Kidney capillary endothelial cell (primary cell): ENCODE results near the gene PICK1.

Experiments
- DNase-seq: peaks from one replicate; pipeline ENCODE4 v3.0.0-alpha.2; 2018; ENCODE audit warnings: low spot score

PICK1 gene

DNA sequence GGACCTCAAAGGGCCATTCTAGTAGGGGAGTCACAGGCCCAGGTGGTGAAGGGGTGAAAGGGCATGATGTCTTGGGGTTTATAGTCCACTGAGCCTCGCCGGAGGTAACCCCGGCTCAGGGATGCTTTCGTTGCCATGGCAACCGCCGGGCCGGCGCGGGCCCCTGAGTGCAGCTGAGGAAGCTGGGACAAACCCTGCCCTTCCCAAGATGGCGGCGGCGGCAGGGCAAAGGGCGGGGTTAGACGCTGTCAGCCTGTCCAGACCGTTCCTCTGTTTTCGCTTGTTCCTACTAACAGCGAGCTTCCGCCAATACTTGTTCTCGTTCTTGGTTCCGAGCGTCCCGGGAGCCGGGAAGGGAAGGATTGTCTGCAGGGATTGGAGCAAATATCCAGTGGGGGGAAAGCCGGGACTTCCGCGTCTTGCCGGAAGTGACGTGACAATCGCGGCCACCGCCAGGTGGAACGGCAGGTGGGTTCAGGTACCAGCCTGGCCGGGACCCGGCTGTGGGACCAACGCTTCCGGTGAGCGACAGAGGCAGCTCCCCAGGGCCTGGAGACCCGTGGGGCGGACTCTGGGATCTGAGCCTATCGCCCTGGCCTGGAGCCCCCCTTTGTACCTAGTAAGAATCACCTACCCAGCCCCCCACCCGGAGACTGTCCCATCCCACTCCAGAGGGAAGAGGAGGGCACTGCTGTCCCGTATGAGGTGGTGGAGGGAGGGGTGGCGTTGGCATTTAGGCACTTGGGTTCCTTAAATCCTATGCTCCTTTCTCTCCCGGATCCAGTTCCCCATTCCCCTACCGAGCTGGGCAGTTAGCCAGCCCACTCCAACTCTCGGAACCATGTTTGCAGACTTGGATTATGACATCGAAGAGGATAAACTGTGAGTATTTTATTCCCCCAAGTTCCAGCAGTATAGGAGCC is at the start of gene PICK1:
TSS of gene PICK1 (plus strand) at position 436 of the 923 bp plus-strand sequence. CDS start at position 842, 406 bp downstream.
- peak; percentile 73 for DNase-seq

DNA sequence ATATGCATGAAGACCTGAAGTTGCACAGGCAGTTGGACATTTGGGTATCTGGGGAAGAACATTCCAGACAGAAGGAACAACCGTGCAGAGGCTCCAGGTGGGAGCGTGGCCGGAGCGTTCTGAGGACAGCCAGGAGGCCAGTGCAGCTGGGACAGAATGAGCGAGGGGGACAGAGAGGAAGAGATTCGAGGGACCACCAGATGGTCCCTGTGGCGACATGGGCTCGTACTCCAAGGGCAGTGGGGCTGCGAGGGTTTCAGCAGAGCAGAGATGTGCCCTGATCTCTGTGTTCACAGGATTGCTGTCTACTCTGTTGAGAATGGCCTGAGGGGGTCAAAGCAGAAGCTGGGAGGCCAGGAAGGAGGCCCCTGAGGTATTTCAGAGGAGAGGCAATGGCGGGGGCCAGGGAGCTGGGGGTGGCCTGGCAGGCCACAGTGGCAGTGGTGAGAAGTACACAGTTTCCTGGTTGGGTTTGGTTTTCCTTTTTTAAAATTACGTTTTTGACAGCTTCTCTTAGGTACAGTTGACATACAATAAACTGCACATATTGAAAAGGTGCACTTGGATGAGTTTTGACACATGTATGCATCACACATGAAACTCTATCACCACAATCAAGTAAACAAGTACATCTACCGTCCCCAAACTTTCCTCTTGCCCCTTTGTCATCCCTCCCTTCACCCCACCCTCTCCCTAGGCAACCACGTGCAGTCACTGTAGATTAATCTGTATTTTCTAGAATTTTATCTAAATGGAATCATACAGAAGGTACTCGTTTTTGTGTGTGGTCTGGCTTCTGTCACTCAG is 48.0 kb upstream of the PICK1 start:
- no peak for DNase-seq

DNA sequence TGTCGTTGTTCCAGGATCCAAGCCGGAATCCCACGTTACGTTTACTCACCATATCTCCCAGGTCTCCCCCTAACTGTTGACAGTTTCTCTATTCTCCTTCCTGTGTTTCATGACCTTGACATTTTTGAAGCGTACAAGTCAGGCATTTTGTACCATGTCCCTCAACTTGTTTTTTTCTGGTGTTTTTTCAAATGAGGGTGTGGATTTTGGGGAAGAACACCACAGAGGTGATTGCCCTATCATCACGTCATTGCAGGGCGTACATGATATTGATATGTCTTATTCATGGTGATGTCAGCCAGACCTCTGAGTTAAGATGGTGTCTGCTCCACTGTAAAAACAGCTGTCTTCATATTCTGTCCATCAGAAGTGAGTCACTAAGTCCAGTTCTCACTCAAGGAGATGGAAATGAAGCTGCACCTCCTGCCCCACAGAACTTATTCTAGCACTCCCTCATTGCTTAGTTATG is 44.6 kb upstream of the PICK1 start:
- no peak for DNase-seq

DNA sequence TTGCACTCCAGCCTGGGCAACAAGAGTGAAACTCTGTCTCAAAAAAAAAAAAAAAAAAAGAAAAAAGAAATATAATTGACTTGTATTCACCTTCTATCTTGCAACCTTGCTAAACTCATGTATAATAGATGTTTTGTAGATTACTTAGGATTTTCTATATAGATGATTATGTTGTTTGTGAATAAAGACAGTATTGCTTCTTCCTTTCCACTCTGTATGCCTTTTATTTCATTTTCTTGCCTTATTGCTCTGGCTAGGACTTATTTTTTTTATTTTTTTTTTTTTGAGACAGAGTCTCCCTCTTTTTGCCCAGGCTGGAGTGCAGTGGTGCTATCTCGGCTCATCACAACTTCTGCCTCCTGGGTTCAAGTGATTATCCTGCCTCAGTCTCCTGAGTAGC is 43.1 kb upstream of the PICK1 start:
- DNase-seq, result no peak

DNA sequence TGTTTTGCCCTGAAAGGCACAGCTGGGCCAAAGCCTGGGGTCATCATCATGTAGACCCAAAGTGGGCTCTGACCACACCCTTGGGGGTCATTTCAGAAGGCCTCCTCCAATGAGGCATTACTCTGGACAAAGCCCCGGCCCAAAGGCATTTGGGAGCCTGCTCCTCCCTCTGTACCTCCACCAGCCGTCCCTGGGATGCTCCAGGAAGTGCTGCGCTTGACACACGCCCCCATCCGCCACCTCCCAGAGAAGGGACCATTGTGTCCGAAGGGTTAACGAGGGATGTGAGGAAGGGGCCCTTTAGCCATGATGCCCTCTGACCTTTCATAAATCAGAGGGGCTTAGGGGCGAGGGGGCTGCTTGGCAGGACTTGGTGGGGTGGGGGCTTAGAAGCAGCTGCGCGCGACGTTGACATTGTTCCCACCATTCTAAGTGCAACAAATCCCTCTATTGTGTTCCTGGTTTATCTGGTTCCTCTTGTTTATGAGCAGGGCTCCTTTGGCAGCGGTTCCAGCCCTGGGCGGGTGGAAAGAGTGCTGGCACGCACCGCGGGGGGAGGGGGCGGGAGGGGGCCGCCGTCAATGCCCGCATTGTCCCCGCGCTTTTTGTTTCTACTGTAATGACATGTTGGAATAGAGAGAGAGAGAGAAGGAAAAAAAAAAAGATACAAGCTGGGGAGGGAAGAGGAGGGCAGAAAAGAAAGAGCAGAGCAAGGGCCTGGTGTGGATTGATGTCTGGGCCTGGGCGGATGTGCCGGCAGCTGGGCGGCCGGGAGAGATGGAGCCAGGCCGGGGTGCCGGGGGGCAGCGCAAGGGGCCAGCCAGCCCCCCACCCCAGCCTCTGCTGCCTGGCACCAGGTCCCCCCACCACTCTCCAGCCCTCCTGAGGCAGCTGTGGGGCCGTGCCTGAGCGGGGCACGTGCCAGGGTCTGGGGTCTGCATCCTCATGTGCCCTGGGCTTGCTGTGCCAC is 40.7 kb upstream of the PICK1 start:
- no peak for DNase-seq

DNA sequence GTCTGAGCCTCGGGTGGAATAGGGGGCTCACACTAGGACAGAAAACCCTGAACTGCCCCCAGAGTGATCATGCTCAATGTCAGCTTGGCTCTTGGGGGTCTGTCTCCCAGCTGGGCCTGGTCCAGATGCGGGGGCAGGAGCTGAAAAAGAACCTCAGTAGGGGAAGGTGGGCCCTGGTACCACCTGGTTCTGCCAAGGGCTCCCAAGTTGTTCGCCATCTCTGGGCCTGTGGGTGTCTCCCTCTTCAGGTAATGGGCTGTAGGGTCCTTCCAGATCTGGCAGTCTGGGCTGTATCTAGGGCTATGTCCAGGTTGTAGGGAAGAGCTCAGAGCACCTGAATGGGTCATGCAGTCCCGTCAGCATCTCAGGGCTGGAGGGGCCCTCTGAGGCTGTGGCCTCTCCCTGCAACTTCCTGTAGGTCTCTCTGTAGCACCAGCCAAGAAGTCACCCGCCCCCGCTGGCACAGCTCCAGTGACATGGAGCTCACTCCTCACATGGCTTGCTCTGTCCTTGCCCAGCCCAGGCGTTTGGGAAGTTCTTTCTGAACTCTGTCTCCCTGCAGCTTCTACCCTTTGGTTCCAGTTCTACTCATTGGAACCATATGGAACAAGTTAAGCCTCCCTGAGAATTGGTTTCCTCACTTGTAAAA is 39.8 kb upstream of the PICK1 start:
- DNase-seq, result no peak

DNA sequence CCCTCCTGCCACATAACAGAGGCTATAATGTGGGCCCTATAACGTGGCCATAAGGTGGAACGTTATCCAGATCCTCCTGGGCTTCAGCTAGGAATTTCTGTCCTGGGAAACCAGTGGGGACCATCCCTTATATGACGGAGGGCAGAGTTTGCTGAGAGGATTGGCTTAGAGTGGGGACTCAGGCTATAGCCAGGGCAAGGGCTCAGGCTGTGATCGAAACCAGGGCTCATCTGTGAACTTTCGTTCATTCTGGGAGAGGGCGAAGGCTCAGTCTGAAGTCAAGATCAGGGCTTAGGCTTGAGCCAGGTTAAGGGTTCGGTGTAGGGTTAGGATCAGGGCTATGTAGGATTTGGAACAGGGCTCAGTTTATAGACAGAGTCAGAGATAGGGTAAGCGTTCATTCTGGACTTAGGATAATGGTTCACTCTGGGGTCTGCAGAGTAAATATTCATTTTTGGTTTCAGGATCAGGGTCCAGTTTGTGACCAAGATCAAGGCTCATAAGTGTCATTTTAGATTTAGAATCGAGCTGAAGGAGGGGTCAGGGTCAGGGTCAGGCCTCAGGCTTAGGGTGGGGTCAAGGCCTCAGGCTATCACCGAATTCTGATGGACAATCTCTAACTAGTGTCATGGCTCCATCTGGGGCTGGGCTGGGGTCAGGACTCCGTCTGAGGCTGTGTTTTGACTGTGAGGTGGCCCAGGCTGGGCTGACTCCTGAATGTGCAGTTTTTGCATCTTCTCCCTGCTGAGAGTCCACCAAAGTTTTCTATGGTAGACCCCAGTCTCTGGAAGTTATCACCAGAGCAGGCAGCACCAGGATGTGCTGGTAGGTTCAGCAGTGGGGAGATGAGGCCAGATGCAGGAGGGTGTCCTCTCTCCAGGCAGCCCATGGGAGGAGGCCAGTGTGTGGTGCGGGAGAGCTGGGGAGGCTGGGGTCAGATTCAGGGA is 39.0 kb upstream of the PICK1 start:
- DNase-seq, result no peak

DNA sequence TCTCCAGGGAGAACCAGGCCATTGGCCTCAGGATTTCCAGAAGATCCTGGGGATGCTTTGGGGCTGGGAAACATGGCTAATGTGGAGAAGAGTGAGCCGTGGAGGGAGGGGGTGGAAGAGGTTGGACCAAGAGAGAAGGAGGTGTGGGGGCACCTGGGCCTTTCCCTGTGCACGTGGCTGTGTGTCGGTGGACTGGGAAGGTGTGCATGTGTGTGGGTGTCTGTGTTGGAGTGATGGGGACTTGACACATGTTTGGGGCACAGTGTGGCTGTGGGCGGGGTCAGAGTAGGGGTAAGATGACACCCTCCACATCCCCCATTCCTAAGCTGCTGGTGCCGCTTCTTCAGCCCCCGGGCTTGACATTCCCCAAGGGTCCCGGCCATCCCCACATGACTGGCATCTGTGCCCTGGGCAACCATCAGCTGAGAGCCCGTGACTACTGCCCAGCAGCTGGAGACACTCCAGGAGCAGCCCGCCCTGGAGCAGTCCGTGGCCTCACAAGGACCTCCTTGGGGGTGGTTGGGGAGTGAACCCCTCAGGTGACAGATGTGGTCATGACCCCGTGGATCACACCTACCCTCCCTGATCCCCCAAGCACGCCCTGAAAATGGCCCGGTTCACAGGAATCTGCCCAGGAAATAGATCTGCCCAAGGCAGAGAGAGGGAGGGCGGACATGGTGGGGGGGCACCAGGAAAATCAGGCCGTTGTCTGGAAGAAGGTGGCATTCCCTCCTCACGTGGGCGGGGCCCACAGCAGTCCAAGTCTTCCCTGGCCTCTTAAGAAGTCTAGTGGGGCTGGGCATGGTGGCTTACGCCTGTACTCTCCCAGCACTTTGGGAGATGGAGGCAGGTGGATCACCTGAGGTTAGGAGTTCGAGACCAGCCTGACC is 38.0 kb upstream of the PICK1 start:
- no peak for DNase-seq

DNA sequence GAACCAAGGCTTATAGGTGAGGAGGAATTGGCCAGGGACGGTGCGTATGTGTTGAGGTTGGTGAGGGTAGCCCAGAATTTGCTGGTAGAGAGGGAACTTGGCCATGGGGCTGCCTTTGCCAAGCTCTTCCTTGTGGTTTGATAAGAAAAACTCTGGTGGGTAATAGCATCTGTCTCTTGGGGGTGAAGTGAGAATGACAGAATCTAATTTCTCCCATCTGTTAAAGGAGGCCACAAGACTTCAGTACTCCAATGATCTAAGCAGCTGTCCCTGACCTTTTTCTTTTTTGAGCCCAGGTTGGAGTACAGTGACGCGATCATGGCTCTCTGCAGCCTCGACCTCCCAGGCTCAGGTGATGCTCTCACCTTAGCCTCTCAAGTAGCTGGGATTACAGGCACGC is 36.0 kb upstream of the PICK1 start:
- no peak for DNase-seq

DNA sequence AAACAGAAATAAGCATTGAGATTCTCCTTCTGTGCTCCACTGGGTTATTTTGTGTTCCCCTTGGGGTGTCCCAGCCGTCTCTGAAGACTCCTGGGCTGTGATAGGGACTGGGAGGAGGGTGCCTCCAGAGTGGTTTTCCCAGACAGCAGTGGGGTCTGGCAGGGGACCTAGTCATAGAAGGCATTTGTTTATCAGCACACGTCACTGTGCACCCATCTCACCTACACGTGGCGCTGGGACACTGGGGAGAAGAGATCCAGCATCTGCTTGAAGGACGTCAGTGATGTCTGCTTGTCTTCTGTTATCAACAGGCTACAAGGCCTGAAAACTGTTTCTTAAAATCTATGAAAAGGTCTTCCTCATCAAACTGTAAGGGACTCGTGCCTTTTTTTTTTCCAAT is 34.2 kb upstream of the PICK1 start:
- no peak for DNase-seq

DNA sequence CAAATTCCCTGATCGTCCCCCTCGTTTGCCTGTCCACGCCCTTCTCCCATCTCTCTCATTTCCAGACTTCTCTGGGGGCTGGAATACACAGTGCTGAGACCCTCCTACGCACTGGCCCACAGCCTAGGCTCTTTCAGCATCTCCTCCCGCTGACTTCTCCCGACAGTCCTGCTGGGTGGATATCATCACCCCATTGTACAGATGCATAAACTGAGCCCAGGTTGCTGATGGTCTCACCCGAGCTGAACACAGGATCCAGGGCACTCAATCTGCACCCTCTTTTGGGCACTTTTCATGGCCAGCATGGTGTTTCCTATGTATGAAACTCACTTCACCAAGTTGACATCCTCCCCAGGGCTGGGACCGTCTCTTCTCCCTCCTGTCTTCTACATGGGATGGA is 31.7 kb upstream of the PICK1 start:
- DNase-seq, result no peak

DNA sequence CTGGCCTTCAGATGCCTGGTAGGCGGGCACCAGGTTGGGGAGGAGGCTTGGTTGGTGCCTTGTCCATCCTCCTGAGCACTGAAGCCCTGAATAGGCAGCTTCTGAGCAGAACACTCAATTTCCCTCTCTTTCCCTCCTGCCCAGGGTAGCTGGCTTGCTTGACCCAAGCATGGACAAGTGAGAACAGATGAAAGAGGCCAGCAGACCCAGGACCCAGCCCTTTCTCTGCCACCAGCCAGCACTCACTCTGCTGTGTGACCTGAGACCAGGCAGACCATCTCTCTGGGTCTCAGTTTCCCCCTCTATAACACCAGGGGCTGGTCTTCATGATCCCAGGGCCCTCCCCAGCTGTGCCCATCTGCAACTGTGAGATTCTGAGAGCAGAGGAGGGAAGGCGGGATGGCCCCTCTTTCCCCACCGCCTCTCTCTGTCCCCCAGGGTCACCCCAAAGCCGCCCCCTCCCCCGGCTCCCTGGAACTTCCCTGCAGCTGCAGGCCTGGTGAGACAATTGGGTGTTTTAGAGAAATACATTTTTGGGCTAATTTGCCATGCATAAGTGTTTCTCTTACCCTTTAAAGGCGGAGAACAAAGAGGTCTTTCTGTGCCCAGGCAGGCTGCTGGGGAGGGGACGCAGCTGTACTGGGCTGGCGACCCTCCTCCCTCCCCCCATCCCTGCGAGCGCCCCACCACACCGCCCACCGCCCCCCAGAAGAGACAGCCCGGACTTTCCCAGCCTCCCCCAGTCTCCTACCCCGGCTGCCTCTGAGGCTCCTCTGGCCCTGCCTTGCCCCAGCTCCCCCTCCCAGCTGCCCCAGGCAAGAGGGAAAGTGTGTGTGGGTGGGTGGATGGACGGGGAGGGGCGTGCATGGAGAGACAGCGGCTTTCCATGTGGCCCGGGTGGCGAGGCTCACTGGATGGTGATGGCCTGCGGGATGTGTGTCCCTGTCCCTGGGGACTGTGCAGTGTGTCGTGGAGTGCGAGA is 30.8 kb upstream of the PICK1 start:
- no peak for DNase-seq

DNA sequence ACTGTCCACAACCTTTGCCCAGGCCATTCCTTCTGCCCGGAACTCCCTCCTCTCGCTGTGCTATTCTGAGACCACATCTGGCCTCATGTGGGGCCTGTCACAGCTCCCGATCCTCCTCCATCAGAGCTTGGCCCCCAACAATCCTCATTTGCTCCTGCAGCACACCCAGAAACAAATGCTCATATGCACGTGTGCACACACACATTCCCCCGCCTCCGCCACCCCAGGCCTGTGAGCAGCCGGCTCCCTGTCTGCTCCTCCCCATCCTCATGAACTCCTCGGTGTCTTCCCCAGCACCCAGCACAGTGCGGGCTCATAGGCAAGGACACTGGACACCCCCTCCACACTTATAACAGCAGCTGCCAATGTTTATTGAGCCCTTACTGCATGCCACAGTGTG is 29.7 kb upstream of the PICK1 start:
- no peak for DNase-seq

DNA sequence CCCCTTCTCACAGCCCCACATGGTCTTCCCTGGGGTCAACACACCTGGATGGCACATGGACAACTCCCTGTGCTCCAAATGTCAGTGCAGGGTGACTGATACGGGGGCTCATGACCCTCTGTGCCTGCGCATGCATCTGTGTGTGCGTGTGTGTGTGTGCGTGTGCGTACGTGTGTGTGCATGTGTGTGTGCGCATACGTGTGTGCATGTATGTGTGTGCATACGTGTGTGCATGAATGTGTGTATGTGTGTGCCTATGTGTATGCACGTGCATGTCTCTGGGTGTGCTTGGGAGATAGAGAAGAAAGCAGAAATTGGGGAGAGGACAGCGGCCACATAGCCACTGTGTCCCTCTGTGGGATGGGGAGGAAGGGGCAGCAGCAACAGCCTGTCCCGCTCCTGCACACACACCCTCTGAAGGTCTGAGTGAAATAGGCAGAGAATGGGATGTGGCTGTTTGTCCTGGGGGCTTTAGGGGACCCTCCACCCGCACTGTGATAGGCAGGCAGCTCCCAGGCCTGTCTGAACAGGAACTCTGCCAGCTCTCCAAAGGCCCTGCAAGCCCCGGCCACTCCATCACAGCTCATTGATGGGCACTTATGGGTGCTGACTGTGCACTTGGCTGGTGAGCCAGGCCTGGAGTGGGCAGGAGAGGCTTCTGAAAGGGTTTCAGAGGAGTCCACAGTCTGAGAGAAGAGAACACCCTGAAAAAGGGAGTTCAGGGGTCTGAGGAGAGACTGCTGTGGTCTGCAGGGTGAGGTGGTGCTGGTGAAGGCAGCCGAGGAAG is 28.7 kb upstream of the PICK1 start:
- DNase-seq, result no peak

DNA sequence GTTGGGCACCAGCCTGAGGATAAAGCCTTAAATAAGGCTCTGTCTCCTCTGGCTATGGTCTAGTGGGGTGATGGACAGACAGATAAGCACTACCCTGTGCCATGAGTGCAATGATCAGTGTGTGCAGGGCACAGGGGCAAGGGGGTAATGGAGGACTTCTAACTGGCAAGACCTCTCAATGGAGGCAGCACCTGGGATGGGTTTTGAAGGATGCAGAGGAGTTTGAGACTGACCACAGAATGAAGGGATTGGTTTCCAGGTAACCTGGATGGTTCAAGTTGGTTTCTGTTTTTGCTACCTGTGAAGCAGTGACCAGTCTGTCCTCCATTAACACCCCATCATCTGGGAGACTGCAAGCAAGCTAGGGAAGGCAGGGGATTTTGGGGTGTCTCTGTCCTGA is 27.8 kb upstream of the PICK1 start:
- no peak for DNase-seq

DNA sequence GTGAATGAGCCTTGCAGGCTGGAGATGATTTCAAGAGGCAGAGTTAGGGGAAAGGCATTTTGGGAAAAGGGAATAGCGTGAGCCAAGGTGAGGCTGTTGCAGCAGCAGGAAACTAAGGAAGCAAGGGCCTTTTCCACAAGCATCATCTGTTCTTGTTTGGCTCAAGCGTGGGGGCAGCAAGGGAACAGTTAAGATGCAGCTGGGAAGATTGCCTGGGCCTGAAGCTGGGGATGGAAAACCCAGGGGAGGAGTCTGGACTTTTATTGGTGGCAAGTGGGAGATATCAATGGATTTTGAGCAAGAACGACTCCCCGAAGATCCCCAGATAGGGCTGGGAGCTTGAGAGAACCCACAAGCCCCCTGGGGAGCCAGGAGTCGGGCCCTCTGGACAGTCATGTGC is 27.3 kb upstream of the PICK1 start:
- no peak for DNase-seq
